ENCODE measurements around the gene IL2RA.
"Not testable (repeated sequence)": the region's sequence is repeated elsewhere in the genome, so short reads cannot be mapped to it uniquely, and the experiment has no call there.

Gene IL2RA

DNA sequence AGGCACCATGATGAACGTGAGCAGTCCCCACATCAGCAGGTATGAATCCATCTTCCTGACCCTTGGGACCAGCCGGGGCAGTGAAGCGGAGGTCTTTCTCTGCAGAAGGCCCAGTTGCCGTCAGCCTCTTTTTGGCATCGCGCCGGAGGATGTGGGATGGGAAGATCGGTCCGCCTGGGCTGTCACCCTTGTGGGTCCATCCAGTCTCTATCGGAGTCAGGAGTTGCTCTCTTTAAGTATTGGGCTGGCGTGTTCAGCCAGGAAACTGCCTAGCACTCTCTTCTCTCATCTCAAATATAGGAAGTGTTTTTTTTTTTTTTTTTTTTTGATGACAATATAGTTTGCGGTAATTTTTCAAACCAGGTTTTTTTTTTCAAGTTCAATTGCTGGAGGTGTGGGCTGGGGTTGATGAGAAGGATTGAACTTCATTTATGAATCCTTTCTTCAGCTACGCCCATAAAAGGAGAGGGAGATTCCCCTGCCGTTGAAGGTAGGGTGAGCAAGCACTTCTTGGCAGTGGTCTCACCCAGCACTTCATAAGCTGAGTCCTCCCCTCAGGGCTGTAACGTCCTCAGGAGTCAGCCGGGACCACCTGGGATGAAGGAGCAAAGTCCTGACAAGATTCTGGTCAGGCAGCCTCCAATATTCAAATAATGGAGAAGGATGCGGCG lies at the start of gene IL2RA:
Gene IL2RA (minus strand): TSS at position 267 of the 671 bp plus-strand sequence. CDS start 216 bp downstream, at position 51.
- peak; percentile 90 for DNase-seq

- DNase-seq = no peak
Measured at GRCh38 chr10:6110136-6110535, 48.0 kb upstream of the IL2RA start.

- no peak for DNase-seq
Measured at GRCh38 chr10:6109444-6109775, 47.2 kb upstream of the IL2RA start.

DNA sequence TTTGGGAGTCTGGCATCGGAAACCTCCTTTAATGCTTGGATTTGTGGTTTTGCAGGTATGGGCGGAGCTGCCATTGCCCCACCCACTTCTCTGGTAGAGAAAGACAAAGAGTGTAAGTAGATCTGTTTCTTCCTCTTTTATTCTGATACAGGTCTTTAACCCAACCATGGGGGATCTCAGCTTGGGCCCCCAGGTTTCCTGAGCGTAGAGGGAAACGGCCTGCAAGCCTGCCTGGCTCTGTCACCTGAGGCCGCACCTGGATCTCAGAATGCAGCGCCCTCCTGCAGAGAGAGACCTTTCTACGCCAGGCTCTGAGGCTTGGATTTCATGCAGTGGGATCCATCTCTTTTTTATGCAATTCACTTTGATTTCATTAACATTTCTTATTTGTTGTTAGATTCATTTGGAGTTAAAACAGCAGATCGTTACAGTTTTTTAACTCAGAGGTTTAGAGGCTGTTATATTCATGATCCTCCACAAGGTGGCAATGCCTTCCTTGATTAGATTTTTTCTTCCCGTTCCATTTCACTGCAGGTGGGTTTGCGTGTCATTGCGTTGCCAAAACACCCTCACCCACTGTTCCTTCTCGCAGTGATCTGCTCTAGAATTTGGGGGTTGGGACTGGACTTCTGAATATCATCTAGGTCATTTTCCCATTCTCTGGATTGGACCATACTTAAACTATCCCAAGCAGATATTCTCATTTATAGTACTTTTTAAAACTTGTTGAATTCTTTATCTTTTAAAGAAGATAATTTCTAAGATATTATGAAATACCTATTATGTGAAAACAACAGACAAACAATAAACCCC lies 46.7 kb upstream of the IL2RA start:
- no peak for DNase-seq

DNA sequence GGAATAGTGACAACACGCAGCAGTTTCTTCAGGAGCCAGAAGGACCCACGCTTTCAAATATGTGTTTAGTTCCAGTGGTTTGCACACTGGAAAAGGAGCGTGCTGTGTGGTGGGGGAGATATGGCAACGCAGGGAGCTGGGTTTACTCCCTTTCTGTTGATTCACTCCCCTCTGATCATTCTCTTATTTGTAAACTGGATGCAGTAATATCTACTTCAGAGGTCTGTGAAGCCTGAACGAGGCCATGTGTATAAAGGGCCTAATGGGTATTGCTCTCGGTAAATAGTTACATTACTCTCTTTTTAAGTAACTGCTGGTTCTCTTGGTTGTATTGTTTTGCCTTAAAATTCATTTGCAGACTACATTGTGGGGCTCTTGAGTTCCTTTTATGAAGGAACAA lies 45.9 kb upstream of the IL2RA start:
- no peak for DNase-seq

DNA sequence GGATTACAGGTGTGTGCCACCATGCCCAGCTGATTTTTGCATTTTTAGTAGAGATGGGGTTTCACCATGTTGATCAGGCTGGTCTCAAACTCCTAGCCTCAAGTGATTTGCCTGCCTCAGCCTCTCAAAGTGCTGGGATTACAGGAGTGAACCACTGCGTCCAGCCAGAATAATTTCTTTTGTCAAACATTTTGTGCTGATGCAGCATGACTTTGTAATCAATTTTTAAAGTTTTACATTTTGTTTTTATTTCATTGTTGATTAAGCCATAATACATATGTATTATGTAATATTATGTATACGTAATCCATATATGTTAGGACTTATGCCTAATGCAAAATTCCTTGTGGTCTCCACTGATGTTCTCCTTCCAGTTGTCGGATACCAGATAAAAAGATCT lies 45.4 kb upstream of the IL2RA start:
- not testable (repeated sequence) for DNase-seq

- DNase-seq = no peak
Measured at GRCh38 chr10:6103591-6103990, 41.4 kb upstream of the IL2RA start.

- DNase-seq = no peak
Measured at GRCh38 chr10:6102128-6102527, 40.0 kb upstream of the IL2RA start.

DNA sequence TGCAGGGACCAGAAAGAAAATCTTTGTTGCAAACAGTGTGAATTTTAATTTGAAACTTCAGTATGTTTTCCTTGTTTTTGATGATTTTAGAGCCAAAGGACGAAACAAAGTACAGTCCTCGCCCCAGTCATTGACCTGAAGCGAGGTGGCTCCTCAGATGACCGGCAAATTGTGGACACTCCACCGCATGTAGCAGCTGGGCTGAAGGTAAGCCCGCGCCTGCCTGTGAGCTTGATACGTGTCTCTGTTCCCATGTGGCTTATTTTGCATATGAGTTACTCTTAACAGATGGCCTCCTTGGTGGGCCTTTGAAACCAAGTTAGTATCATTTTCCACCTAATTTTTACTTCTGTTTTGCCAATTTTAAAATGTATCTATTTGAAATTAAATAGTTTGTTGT lies 39.0 kb upstream of the IL2RA start:
- DNase-seq = no peak

DNA sequence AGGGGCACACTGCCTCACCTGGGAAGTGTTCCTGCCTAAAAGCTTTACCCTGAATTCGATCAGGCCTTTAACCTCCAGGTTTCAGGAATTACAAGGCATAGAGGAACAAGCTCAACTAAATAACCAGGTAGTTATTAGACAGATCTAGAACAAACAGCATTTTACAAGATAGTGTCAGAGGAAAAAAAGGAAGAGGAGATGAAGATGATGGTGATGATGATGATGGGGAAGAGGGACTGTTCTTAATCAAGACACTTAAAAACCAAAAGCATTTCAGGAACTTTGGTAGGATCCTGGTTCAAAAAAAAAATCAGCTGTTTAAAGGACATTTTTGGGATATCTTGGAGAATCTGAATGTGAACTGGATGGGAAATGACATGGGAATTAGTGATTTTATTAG lies 38.2 kb upstream of the IL2RA start:
- no peak for DNase-seq

DNA sequence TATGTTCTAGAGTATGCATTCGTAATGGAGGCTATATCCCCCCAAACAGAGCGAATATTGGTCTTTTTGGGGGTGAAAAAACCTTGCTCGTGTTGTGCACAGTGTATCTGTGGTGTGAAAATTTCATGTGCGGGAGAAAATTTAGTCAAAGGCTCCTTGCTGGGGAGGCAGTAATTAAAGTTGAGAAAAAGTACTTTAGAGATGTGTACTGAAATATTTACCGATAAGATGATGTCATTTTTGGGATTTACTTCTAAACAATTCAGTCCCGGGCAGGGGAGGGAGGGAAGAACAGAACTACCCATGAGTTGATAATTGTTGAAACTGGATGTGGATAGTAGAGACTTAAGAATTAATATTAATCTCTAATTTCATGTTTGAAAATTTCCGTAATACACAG lies 36.0 kb upstream of the IL2RA start:
- no peak for DNase-seq

DNA sequence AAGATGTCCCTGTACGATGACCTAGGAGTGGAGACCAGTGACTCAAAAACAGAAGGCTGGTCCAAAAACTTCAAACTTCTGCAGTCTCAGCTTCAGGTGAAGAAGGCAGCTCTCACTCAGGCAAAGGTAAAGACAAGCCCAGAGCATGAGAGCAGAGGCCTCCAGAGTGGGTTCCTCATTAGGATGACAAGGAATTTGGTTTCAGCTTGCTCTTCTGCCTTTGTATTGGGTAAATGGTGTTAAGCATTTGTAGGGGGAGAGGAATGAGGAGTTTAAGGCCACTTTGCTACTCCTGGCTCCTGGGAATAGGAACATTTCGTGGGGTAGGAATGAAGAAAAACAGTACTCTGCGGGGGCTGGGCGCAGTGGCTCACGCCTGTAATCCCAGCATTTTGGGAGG lies 34.9 kb upstream of the IL2RA start:
- DNase-seq = no peak

GRCh38 chr10:6095810-6096570 lies 33.8 kb upstream of the IL2RA start:
- DNase-seq = no peak

GRCh38 chr10:6092731-6093130 lies 30.6 kb upstream of the IL2RA start:
- no peak for DNase-seq

DNA sequence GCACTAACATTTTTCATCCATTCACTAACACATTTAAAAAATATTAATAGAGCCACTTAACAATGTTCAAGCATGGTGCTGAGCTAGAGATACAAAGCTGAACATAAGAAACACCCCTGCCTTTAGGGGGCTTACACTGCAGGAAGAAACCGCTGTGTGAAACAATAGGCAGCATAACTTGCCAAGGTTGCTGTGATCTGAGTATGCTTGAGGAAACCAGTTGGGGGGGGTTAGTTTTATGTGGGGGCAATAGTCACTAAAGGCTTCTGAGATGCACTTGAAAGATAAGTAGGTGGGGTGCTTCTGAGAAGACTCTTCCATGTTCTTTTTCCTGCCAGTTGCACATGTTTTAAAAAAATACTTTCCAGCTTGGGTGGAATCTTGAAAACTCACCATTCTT lies 29.5 kb upstream of the IL2RA start:
- no peak for DNase-seq

DNA sequence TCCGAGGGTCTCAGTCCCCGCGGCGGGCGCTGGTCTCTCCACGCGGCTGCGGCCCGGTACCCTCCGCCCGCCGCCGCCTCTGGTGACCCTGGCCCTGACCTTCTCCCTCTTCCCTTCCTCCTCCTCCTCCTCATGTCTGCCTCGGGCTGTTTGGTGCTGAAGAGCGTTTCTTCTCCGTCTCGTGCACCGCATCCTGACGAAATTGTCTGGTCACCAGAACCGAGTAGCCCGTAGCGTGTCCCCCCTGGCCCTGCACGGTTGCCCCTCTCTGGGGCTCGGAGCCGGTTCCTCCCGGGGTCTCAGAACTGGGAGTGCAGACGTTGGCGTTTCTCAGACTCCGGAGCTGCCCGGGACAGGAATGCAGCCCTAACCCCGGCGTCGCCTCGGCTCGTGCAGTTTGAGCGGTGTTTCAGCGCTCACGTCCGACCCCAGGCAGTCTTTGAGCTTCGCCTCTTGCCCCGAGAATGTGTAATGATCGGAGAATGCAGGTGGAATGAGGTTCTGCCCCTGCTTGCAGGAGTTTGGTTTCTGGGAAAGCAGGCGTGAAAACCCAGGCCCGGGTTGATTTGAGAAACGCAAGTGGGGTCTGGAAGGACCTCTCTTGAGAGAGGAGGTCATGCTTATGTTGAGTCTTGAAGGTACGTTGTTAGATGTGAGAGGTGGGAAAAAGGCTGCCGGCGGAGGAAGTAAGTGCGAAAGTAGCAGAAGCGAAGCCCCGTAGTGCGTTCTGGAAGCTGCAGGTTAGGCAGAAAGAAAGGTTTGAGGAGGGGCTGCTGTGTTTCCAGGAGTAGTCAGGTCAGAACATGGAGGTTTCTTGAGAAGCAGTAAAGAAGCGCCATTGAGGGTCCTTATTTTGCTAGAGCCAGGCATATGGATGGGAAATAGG lies 27.4 kb upstream of the IL2RA start:
- no peak for DNase-seq

DNA sequence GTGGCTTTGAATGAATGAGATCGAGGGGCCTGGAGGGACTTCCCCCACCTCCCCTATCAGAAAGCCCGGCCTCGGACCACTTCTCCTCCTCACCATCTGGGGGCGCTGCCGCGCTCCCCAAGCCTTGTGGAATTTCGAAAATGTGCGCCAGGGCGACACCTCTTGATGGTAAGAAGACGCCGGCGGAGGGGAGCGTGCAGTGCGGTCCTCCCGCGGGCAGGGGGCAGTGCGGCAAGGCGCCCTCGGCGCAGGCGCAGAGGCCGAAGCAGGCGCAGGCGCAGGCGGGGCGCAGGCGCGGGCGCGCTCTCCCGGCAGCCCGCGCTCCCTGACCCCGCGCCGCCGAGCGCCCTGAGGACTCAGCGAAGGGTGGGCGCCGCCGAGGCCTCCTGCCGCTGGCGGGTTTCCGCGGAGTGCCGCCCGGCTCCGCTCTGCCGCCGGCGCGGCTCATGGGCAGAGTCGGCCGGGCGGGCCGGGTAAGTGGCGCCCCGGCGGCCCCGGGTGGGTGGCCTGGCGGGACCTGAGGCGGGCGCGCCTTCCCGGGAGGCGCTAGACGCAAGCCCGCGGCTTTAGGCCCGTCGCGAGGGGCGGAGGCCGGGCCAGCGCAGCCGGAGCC lies 26.7 kb upstream of the IL2RA start, which contains the start of gene RBM17:
Gene RBM17 (plus strand): TSS at position 314 of the 613 bp plus-strand sequence. CDS start 8,032 bp downstream, outside the sequence.
- peak; percentile 100 for DNase-seq

GRCh38 chr10:6086375-6087233 lies 24.4 kb upstream of the IL2RA start:
- DNase-seq = peak; percentile 91

GRCh38 chr10:6083523-6084475 lies 21.6 kb upstream of the IL2RA start:
- peak; percentile 78 for DNase-seq
